SHP77 treated with DMSO at 0.1 percent for 48 hours (cell line): Measurements from ENCODE around the gene ICE1.
"Not testable (repeated sequence)": the region's sequence is repeated elsewhere in the genome, so short reads cannot be mapped to it uniquely, and the experiment has no call there.

ENCODE experiments used
- DNase-seq: peaks from one replicate; lab custom pipeline; 2025; lab: John Stamatoyannopoulos, UW

ICE1 gene

GRCh38 chr5:5453131-5453530, 30.7 kb downstream of the ICE1 start:
- DNase-seq: no peak

- DNase-seq: no peak
Observed at GRCh38 chr5:5454391-5454790, 31.9 kb downstream of the ICE1 start.

- no peak for DNase-seq
Observed at GRCh38 chr5:5456858-5457257, 34.4 kb downstream of the ICE1 start.

DNA sequence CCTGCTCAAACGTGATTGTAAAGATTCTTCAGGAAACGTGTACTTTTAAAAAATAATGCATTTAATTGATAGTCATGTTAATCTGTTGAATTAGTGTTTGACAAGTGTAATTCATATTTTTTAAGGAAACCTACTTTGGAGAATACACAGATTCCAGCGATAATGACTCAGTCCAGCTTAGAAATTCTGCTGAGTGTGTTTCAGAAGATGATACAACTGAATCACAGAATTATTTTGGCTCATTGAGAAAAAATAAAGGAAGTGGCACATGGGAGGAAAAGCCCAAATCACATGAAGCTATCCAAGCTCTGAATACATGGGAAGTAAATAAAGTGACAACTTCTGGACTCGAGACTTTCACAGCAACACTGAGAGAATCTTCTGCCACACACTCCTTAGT, 37.8 kb downstream of the ICE1 start:
- DNase-seq: no peak

GRCh38 chr5:5461012-5461411, 38.5 kb downstream of the ICE1 start:
- no peak for DNase-seq

DNA sequence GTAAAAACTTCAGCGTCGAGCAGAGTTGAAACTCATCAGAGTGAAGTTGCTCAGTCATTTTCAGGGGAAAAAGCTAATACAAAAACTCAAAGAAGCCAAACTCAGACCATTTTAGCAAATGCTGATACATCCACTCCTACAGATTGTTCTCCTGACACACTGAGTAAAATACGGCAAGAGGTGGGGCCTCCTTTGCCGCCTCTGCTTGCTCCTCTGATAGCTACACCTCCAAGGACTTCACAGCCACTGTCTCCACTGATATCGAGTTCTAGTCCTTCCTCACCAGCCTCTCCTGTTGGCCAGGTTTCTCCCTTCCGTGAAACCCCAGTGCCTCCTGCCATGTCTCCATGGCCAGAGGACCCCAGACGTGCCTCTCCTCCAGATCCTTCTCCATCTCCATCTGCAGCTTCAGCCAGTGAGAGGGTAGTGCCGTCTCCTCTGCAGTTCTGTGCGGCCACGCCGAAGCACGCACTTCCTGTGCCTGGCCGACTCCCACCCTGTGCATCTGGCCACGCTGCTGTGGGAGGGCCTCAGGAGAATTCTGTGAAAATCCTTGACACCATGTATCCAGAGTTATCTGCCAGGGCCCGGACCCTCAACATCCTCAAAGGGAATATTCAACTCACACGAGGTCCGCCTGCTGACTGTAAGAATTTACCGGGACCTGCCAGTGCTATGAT, 41.7 kb downstream of the ICE1 start:
- DNase-seq: no peak

GRCh38 chr5:5466227-5466626, 43.8 kb downstream of the ICE1 start:
- no peak for DNase-seq

- no peak for DNase-seq
Observed at GRCh38 chr5:5467737-5468136, 45.3 kb downstream of the ICE1 start.

DNA sequence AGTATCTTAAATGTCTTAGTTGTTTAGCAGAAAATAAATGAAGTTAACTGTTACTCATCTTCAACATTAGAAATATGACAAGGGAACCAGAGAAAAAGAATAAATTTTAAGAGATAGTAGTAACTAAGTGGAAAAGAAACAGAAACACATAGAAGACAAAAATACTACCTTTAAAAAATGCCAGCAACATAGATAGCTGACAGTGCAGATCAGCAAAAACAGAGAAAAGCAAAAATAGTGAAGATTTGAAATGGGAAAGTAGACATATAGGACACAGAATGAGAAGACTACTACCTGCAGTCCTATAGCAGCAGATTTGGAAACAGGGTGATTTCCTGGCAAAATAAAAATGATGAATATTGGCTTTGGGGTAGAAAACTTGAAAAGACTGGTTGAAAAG, 48.5 kb downstream of the ICE1 start:
- no peak for DNase-seq

- no peak for DNase-seq
Observed at GRCh38 chr5:5473226-5473625, 50.7 kb downstream of the ICE1 start.

- DNase-seq: no peak
Observed at GRCh38 chr5:5474961-5475360, 52.5 kb downstream of the ICE1 start.

- no peak for DNase-seq
Observed at GRCh38 chr5:5475975-5476374, 53.5 kb downstream of the ICE1 start.

DNA sequence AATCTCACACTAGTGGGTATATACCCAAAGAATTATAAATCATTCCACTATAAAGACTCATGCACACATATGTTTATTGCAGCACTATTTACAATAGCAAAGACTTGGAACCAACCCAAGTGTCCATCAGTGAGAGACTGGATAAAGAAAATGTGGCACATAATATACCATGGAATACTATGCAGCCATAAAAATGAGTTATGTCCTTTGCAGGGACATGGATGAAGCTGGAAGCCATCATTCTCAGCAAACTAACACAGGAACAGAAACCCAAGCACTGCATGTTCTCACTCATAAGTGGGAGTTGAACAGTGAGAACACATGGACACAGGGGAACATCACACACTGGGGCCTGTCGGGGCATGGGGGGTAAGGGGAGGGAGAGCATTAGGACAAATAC, 57.1 kb downstream of the ICE1 start:
- DNase-seq: not testable (repeated sequence)

DNA sequence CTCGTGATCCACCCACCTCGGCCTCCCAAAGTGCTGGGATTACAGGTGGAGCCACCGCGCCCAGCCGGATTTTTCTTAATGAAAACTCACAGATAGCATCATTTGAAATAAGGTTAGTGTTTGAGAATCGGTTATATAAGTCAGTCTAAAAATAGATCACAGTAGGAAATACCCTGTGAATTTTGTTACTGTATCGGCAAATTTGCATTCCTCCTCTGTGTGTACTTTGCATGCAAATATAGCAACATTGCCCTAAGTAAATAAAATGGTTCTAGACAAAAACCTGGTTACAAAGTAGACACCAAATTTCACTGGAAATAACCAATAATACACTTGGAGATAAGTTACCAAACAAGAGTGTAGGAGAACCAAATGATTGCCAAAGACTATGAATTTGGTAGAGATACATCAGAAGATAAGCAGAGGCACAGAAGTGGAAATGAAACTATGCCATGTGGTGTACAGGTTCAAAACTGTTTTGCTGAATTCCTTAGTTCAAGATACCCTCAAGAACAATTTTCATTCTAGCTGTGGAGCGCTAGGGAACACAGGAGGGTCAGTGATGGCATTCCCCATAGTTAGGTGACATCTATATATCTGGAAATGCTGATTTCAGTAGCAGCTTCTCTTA, 58.1 kb downstream of the ICE1 start:
- no peak for DNase-seq

- no peak for DNase-seq
Observed at GRCh38 chr5:5481206-5481605, 58.7 kb downstream of the ICE1 start.

DNA sequence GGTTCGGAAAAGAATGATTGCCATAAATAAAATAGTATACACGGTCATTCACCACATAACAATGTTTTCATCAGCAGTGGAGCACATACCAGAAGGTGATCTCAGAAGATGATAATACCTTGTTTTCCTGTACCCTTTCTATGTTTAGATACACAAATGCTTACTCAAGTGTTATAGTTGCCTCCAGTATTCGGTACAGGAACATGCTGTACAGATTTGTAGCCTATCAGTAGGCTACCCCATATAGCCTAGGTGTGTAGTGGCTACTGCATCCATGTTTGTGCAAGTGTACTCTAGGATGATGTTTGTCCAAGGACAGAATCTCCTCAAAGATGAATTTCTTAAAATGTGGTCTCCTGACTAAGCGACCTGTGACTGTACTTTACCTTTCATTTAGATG, 59.2 kb downstream of the ICE1 start:
- no peak for DNase-seq

DNA sequence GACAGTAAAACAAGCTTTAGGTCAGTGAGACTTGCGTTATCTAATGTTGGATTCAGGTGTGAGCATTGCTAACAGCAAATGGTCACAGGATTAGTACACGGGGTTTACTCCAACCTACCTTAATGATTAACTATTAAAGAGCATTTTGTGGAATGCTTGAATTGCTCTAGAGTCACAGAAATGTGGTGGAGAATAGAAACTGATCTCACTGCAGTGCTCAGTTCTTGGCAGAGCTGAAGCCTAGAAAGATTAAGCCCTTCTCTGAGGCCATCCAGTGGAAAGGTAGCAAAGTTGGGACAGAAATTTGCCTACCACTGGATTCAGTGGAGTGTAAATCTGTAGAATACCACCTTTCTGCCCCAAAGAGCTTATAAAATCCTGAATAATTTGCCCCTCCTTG, 60.9 kb downstream of the ICE1 start:
- DNase-seq: no peak

DNA sequence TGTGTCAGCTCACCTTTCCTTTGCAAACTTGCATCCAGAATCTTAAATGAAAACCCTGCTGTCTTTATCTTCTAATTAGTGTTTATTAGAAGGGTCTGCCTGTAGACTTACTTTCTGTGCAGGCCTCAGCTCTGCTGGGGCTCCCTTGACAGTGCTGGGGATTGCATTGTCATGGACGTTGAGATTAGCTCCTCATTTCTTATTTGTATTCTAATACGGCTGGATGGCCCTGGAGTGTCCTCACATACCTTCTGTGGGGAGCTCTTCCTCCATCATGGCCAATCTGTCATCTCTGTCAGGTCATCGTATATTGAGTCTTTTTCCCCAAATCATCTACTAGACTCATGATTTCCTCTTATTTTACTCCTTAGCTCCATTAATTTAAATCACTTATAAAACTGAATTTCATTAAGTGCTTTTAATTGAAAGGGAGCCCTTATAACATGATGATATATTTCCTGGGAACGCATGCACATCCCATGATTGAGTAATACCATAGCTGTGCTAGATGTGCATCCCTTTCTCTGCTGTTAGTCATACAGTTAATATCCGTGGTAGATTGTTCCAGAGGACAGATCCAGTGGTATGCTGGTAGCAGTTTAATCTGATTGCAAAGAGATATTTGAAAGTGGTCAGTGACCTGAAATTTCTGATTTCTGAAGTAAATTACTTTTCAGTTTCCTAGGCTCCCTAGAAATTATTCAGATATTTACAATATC, 61.6 kb downstream of the ICE1 start:
- DNase-seq: no peak

DNA sequence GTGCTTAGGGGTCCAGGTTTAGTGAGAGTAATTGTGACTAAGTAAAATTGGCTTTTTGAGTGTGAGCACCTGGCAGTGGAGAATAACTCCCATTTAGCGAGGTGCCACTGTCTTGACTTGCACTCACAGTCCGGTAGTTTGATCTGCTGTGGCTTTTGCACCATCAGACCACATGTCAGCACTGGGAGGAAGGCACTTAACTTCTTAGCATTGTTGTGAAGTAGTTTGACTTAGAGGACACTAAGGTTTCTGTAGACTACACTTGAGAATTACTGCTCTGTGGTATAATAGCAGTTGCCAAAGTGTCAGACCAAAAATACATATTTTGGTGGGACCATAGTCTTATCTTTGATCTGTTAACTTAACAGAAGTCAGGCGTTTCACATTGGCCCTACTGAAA, 63.6 kb downstream of the ICE1 start:
- no peak for DNase-seq

DNA sequence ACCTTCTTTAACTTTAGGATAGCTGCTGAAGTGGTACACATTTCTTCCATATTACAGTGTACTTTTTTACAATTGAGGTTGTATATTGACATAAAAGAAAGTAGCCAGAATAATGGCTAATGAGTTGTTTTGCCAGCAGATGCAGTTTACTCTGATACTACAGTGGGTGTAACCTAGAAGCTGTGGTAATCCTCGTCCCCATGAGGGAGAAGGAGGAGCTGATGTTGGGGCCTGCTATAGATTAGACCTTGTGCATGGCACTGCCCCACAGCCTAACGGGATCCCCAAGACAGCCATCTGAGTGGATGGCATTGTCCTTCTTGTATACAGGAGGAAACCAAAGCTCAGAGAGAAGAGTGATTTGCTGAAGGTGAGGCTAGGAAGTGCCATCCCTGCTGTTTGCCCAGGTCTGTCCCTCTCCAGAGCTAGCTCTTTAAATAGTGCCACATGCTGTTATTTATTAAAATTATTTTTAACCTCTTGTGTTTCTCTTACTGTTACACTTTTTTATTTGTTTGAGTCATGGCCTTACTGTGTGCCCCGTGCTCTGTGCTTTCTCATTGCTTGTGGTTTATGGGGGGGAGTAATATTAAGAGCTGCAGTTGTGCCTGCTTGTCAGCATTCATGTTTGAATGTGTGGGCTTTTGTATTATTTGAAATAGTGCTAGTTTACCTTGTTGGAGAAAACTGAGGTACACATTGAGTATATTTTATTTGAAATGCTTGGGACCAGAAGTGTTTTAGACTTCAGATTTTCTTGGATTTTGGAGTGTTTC, 65.3 kb downstream of the ICE1 start:
- no peak for DNase-seq

GRCh38 chr5:5490774-5491347, 68.4 kb downstream of the ICE1 start:
- no peak for DNase-seq
